ENCODE data around the gene FOXG1.

DNA sequence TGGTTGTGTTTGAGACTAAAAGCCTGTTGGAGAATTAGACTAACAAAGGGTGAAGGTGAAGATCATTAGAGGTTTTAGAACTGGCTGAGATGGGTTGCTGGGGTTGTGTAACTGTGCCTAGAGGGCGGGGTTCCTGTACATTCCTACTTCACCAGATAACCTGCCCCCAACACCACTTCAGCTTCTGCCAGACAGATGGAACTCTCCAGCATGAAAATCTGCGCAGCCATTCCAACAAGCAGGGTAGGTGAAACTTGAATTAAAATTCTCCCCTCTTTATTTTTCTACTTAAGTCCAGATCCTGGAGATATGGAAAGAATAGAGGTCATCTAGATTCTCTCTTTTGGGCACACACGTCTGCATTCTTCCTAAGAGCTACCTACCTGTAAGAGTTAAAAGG is 6.0 kb downstream of the FOXG1 start:
- TF ChIP-seq POLR2A (IDR thresholded peaks at IDR 0.05) = no peak
- TF ChIP-seq, protein P1, sequence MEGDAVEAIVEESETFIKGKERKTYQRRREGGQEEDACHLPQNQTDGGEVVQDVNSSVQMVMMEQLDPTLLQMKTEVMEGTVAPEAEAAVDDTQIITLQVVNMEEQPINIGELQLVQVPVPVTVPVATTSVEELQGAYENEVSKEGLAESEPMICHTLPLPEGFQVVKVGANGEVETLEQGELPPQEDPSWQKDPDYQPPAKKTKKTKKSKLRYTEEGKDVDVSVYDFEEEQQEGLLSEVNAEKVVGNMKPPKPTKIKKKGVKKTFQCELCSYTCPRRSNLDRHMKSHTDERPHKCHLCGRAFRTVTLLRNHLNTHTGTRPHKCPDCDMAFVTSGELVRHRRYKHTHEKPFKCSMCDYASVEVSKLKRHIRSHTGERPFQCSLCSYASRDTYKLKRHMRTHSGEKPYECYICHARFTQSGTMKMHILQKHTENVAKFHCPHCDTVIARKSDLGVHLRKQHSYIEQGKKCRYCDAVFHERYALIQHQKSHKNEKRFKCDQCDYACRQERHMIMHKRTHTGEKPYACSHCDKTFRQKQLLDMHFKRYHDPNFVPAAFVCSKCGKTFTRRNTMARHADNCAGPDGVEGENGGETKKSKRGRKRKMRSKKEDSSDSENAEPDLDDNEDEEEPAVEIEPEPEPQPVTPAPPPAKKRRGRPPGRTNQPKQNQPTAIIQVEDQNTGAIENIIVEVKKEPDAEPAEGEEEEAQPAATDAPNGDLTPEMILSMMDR (IDR thresholded peaks at IDR 0.05) = no peak
